Tibial nerve (tissue), 4 donors: ENCODE measurements around the gene CASP12. TPM values are rescaled to one million over a fixed set of nuclear protein-coding genes. Genes with fewer than 3 reads are reported as not detected.

ENCODE experiments used
- DNase-seq, 2 donors: peaks; one replicate each; pipeline ENCODE4 v3.0.0-alpha.2; 2019; ENCODE audit warnings: low spot score in 2 of 2
- H3K27ac ChIP-seq, 4 donors: fragments of 200-600 bp; sonication (generic) in 3 of 4; one replicate each; pipeline ENCODE4 v1.5.1; 2017 to 2019; ENCODE audit warnings: mild to moderate bottlenecking in 1 of 4
- H3K27me3 ChIP-seq, 2 donors: fragments of 200-600 bp; sonication (generic) in 1 of 2; one replicate each; pipeline versions ENCODE4 v1.5.1 to v1.6.0; 2017 to 2019
- H3K36me3 ChIP-seq, 3 donors: fragments of 200-600 bp; sonication (generic); one replicate each; pipeline ENCODE4 v1.5.1; 2018 to 2019
- H3K4me1 ChIP-seq, 4 donors: fragments of 200-600 bp; sonication (generic) in 3 of 4; one replicate each; pipeline ENCODE4 v1.5.1; 2017 to 2019
- H3K4me3 ChIP-seq, 4 donors: fragments of 200-600 bp; sonication (generic) in 3 of 4; one replicate each; pipeline ENCODE4 v1.5.1; 2017 to 2019; ENCODE audit warnings: mild to moderate bottlenecking in 1 of 4, moderate library complexity in 1 of 4
- H3K9me3 ChIP-seq, 4 donors: fragments of 200-600 bp; sonication (generic) in 3 of 4; one replicate each; pipeline ENCODE4 v1.5.1; 2017 to 2019
- EP300 ChIP-seq, 2 donors: sonication (generic); formaldehyde crosslinking; IDR thresholded peaks; one replicate each; pipeline ENCODE4 v1.6.1; 2017; ENCODE audit warnings: antibody characterized with exemption in 2 of 2, mild to moderate bottlenecking in 1 of 2
- POLR2A ChIP-seq, 2 donors: fragments of 450-650 bp; IDR thresholded peaks; one replicate each; pipeline ENCODE4 v1.6.1; 2017; ENCODE audit warnings: antibody characterized with exemption in 2 of 2, mild to moderate bottlenecking in 2 of 2, moderate library complexity in 2 of 2
- WGBS, 2 donors: methylation state at CpG; one replicate each; pipeline ENCODE4 v1.1.5; 2018; 5-methylcytosine and 5-hydroxymethylcytosine counted together
- small RNA-seq: library from RNA; depleted of rRNA; stranded (forward); fragments of <200 nt; gene quantifications from one replicate; pipeline ENCODE3, GENCODE V24; 2016
- total RNA-seq, 4 donors: library from RNA; depleted of rRNA; stranded (reverse); fragments of >200 nt; gene quantifications; one replicate each; pipeline ENCODE4 v1.1.0, GENCODE V29; 2016
- TF ChIP-seq, protein P1 (sequence below), 5 experiments: fragments of 200-600 bp in 3 of 5; fragments of 450-650 bp in 2 of 5; sonication (generic) in 3 of 5; IDR thresholded peaks; one replicate each; pipeline ENCODE4 v1.5.1; 2016 to 2019; ENCODE audit warnings: antibody characterized with exemption in 5 of 5, mild to moderate bottlenecking in 3 of 5, moderate library complexity in 2 of 5

Gene CASP12
- total RNA-seq, 4 donors from 2014 or later = 1.7 to 2.3 (median 2.2) TPM; not detected in 1

DNA sequence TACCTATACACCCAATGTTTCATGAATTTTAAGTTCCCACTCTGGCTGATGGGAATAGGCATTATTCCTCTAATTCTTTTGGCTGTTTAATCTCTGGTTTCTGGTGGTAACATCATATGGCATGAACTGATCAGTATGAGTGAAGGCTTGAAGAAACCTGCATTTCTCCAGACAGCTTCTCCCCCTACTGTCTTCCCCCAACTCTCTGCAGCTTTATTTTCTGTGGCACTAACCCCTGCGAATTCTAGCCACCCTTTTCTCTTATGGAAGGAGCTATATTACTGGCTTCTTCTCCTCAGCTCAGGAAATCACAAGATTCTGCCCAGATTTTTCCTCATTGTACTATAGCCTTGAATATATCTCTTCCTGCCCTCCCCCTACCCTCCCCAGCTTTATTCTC lies 57.1 kb downstream of the CASP12 start:
- Histone ChIP-seq H3K36me3 (no peaks in the 10 kb centered on the region), H3K9me3 (peaks cover 0 to 9% (median 0%) of the 10 kb centered on the region in 4 donors), H3K4me1 (peaks cover 0 to 6% (median 2%) of the 10 kb centered on the region in 4 donors), H3K27ac (peak overlapping the region in 1 of 4 donors; percentile 43), H3K4me3 (no peak overlapping the region), H3K27me3 (no peaks in the 10 kb centered on the region)
- DNase-seq = no peak
- TF ChIP-seq, protein P1, sequence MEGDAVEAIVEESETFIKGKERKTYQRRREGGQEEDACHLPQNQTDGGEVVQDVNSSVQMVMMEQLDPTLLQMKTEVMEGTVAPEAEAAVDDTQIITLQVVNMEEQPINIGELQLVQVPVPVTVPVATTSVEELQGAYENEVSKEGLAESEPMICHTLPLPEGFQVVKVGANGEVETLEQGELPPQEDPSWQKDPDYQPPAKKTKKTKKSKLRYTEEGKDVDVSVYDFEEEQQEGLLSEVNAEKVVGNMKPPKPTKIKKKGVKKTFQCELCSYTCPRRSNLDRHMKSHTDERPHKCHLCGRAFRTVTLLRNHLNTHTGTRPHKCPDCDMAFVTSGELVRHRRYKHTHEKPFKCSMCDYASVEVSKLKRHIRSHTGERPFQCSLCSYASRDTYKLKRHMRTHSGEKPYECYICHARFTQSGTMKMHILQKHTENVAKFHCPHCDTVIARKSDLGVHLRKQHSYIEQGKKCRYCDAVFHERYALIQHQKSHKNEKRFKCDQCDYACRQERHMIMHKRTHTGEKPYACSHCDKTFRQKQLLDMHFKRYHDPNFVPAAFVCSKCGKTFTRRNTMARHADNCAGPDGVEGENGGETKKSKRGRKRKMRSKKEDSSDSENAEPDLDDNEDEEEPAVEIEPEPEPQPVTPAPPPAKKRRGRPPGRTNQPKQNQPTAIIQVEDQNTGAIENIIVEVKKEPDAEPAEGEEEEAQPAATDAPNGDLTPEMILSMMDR (IDR thresholded peaks at IDR 0.05) = no peak
- no peak for TF ChIP-seq EP300 (IDR thresholded peaks at IDR 0.05)
- no peak for TF ChIP-seq POLR2A (IDR thresholded peaks at IDR 0.05)
- 54 to 61% methylated on average over 1 of the region's 1 CpG for WGBS, 2 donors

DNA sequence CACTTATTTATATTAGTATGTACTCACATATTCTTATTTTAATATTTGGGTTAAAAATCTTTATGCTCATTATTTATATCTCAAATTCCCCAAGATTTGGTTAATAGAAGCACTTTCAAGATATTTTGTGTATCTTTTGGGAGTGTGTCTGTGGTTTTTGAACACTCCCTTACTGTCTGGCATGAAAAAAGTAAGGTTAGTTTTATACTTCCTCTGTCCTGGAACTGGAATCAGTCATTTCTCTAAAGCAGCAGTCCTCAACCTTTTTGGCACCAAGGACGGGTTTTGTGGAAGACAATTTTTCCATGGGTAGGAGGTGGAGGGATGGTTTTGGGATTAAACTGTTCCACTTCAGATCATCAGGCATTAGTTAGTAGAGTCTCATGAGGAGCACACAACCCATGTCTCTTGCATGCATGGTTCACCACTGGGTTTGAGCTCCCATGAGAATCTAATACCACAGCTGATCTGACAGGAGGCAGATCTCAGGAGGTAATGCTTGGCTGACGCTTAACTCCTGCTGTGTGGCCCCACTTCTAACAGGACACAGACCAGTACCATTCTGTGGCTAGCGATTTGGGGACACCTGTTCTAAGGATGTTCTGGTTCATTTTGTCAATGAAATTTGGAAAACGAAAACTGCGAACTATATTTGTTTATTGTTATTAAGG lies 60.2 kb downstream of the CASP12 start:
- Histone ChIP-seq H3K36me3 (no peaks in the 10 kb centered on the region), H3K4me1 (peaks cover 0 to 9% (median 2%) of the 10 kb centered on the region in 4 donors), H3K4me3 (no peak overlapping the region), H3K27me3 (no peaks in the 10 kb centered on the region), H3K27ac (peak overlapping the region in 1 of 4 donors; percentile 66), H3K9me3 (peaks cover 0 to 9% (median 0%) of the 10 kb centered on the region in 4 donors)
- no peak for TF ChIP-seq EP300 (IDR thresholded peaks at IDR 0.05)
- TF ChIP-seq POLR2A (IDR thresholded peaks at IDR 0.05) = no peak
- TF ChIP-seq, protein P1 (IDR thresholded peaks at IDR 0.05) = no peak
- WGBS, 2 donors = 91 to 97% methylated on average over 5 of the region's 5 CpGs
- no peak for DNase-seq

DNA sequence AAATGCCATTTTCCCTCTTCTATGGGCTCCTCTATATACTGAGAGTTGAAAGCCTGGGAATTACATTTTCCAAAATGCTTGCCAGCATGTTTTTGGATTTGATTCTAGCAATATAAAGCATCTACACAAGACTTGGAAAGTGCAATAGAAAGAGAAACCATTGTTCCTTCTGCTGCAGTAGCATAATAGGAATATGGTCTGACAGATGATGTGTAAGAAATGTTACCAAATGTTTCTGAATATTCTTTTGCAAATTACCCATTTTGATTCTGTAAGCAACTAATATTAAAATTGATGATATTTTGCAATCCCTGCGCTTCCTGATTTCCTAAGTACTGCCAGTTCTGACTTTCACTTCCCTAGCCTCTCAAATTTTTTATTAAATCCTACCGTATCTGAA lies 61.6 kb downstream of the CASP12 start:
- WGBS, 2 donors = 22 to 27% methylated on average over 2 of the region's 2 CpGs

More for the DNA sequence above, 61.6 kb downstream of the CASP12 start:
- Histone ChIP-seq H3K9me3 (peaks cover 0 to 9% (median 0%) of the 10 kb centered on the region in 4 donors), H3K27me3 (no peaks in the 10 kb centered on the region), H3K4me1 (peaks cover 0 to 6% (median 2%) of the 10 kb centered on the region in 4 donors), H3K36me3 (no peaks in the 10 kb centered on the region), H3K4me3 (no peak overlapping the region), H3K27ac (peak overlapping the region in 3 of 4 donors; percentile 21 to 66 (median 34))
- DNase-seq = no peak
- TF ChIP-seq, protein P1 (IDR thresholded peaks at IDR 0.05) = no peak
- no peak for TF ChIP-seq POLR2A (IDR thresholded peaks at IDR 0.05)
- TF ChIP-seq EP300 (IDR thresholded peaks at IDR 0.05) = no peak

Small RNA genes lying within 50 kb of the gene (small RNA-seq; reads per million reads assigned to genes)
- not detected for gene AP002004.1

Other genes with a start within 250 kb of the CASP12 start
- gene CASP4, start 70.1 kb upstream of the CASP12 start, total RNA-seq = 100 to 1,000 TPM in 1 of 4 donors, 10 to 100 TPM in 3; 60.7 to 105 (median 85.4) TPM
- under 1 TPM in 1 of 4 donors, not detected in 3; 0.30 TPM for gene CASP5, start 124.7 kb upstream of the CASP12 start, total RNA-seq
- 10 to 100 TPM in 1 of 4 donors, 1 to 10 TPM in 3; 8.5 to 15.0 (median 8.9) TPM for gene CASP1, start 136.7 kb upstream of the CASP12 start, total RNA-seq
- gene CARD16, start 146.9 kb upstream of the CASP12 start, total RNA-seq = 10 to 100 TPM in 3 of 4 donors, 1 to 10 TPM in 1; 1.5 to 21.6 (median 17.1) TPM
- not detected for gene CARD18, start 241.3 kb upstream of the CASP12 start, total RNA-seq